ENCODE results near the gene ICAM1. TPM values are rescaled to one million over a fixed set of nuclear protein-coding genes. Genes with fewer than 3 reads are reported as not detected.

Gene ICAM1
- total RNA-seq, 1 experiment from 2014 or later, result 75.1 TPM

- DNase-seq (ENCODE audit: low read depth), result no peak
Observed at GRCh38 chr19:10321417-10321797, 50.5 kb downstream of the ICAM1 start.

- DNase-seq (ENCODE audit: low read depth), result no peak
Observed at GRCh38 chr19:10321874-10322835, 51.2 kb downstream of the ICAM1 start.

- DNase-seq (ENCODE audit: low read depth), result no peak
Observed at GRCh38 chr19:10325732-10326131, 54.8 kb downstream of the ICAM1 start.

- DNase-seq (ENCODE audit: low read depth), result no peak
Observed at GRCh38 chr19:10327793-10328192, 56.9 kb downstream of the ICAM1 start.

GRCh38 chr19:10328558-10329429 is 57.9 kb downstream of the ICAM1 start:
- DNase-seq (ENCODE audit: low read depth), result no peak

DNA sequence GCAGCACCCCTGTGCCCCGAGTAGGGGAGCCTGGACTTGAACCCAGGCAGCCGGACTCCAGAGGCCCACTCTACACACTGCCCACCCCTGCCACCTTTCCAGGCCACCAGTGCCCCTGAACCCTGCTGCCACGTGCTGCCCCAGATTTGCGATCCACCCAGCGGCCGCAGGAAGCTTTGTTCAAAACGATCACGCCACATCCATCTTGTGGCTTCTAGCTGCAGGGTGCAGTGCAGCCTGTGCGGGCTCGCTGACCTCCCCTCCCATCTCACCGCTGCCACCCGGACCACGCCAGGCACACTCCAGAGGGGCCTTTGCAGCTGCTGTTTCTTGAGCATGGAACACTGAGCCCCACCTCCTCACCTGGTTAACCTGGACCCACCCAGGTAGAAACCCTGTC is 58.6 kb downstream of the ICAM1 start:
- no peak for DNase-seq (ENCODE audit: low read depth)

DNA sequence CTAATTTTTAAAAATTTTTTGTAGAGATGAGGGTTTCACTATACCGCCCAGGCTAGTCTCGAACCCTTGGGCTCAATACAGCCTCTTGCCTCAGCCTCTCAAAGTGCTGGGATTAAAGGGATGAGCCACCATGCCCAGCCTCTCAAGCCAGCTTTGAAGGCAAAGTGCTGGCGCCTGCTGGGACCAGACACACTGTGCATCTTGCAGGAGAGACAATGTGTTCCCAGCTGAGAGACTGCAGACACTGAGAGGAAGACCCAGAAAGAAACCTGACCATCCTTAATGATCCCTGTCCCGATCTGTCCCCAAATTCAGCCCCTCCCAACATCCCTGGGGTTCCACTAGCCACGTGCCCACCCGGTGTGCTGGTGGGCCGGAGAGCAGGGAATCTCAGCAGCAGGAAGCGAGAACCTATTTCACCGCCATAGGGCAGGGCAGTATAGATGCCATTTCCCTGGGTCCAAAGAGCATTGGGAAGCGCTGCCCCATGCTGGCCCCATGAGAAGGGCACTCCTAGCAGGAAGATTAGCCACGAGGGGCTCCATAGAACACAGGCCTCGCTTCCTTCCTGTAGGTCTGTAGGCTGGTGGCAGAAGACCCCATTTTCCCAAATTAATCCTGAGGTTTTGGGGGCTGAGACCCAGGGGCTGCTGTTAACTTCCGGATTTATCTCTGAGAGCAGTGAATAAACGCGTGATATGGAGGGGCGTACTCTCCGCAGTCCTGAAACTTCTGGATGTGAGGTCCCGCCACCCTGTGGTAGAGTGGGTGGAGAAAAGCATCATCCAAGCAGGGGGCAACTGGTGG is 61.4 kb downstream of the ICAM1 start:
- peak; percentile 12 for DNase-seq (ENCODE audit: low read depth)

GRCh38 chr19:10332965-10333757 is 62.2 kb downstream of the ICAM1 start, which contains the start of gene RAVER1:
Gene RAVER1 (minus strand): TSS chr19:10333529. CDS start chr19:10333507, 22 bp downstream.
- DNase-seq (ENCODE audit: low read depth), result peak; percentile 96

GRCh38 chr19:10333758-10334587 is 63.1 kb downstream of the ICAM1 start:
- no peak for DNase-seq (ENCODE audit: low read depth)

DNA sequence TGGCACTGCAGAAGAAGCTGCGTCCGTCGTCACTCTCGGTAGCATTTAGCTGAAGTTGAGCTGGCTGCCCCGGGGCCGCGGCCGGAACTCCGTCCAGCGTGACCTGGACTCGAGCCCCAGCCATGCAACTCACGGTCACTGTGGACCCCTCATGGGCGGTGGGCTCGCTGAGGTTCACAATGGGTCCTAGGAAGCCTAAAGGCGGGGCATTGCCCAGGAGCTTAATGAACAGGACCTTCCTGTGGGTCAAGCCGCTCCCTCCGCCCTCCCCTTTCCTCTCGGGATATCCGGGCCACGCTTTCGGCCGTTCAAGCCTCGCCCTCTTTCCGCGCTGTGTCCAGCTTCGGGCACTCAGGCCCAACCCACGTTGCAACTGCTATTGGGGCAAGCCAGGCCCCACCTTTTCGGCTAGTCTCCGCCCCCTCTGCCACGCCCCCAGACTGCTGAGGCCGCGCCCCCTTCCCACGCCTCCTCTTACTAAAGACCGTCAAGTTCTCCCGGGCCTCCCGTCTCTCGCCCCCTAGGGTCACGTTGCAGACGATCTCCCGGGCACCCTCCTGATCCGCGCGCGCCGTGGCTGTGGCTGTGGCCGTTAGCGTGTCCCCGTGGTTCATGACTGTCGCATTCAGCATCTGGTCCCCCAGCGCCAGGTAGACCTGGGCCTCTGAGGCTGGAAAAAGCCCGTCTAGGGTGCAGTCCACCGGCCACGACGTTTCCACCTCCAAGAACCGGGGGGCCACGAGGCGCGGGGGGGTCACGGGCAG is 63.9 kb downstream of the ICAM1 start:
- DNase-seq (ENCODE audit: low read depth), result peak; percentile 96

GRCh38 chr19:10335352-10335985 is 64.5 kb downstream of the ICAM1 start:
- DNase-seq (ENCODE audit: low read depth), result no peak

Other genes starting within 250 kb of the ICAM1 start
- gene SHFL, start 184.8 kb upstream of the ICAM1 start, total RNA-seq (2014; rRNA removed; shearing (Covaris generic)), result 15.6 and 21.9 TPM in 2 replicates
- 0.98 TPM in 1 of 2 replicates, not detected in the other for gene ANGPTL6, start 168.4 kb upstream of the ICAM1 start, total RNA-seq (2014; rRNA removed; shearing (Covaris generic))
- 17.8 and 19.3 TPM in 2 replicates for gene PPAN, start 164.8 kb upstream of the ICAM1 start, total RNA-seq (2014; rRNA removed; shearing (Covaris generic))
- gene P2RY11, start 159.4 kb upstream of the ICAM1 start, total RNA-seq (2014; rRNA removed; shearing (Covaris generic)), result 1.1 and 1.2 TPM in 2 replicates
- gene EIF3G, start 151.2 kb upstream of the ICAM1 start, total RNA-seq (2014; rRNA removed; shearing (Covaris generic)), result 264 and 284 TPM in 2 replicates
- 100 and 108 TPM in 2 replicates for gene DNMT1, start 76.2 kb upstream of the ICAM1 start, total RNA-seq (2014; rRNA removed; shearing (Covaris generic))
- gene S1PR2, start 39.8 kb upstream of the ICAM1 start, total RNA-seq (2014; rRNA removed; shearing (Covaris generic)), result 4.7 and 4.9 TPM in 2 replicates
- gene MRPL4, start 18.9 kb upstream of the ICAM1 start, total RNA-seq (2014; rRNA removed; shearing (Covaris generic)), result 57.6 and 71.7 TPM in 2 replicates
- gene ICAM4, start 15.8 kb downstream of the ICAM1 start, total RNA-seq (2014; rRNA removed; shearing (Covaris generic)), result 0.24 and 0.39 TPM in 2 replicates
- 12.0 and 15.8 TPM in 2 replicates for gene ICAM5, start 18.8 kb downstream of the ICAM1 start, total RNA-seq (2014; rRNA removed; shearing (Covaris generic))
- 0.88 and 1.2 TPM in 2 replicates for gene ZGLP1, start 38.7 kb downstream of the ICAM1 start, total RNA-seq (2014; rRNA removed; shearing (Covaris generic))
- gene FDX2, start 44.9 kb downstream of the ICAM1 start, total RNA-seq (2014; rRNA removed; shearing (Covaris generic)), result 33.0 and 50.1 TPM in 2 replicates
- 9.0 and 11.8 TPM in 2 replicates for gene RAVER1, start 62.4 kb downstream of the ICAM1 start, total RNA-seq (2014; rRNA removed; shearing (Covaris generic))
- 16.8 and 21.5 TPM in 2 replicates for gene ICAM3, start 68.5 kb downstream of the ICAM1 start, total RNA-seq (2014; rRNA removed; shearing (Covaris generic))
- 44.6 and 56.8 TPM in 2 replicates for gene TYK2, start 109.5 kb downstream of the ICAM1 start, total RNA-seq (2014; rRNA removed; shearing (Covaris generic))
- 89.3 and 107 TPM in 2 replicates for gene CDC37, start 132.4 kb downstream of the ICAM1 start, total RNA-seq (2014; rRNA removed; shearing (Covaris generic))
- 1.3 and 2.0 TPM in 2 replicates for gene PDE4A, start 149.4 kb downstream of the ICAM1 start, total RNA-seq (2014; rRNA removed; shearing (Covaris generic))
- gene KEAP1, start 232.2 kb downstream of the ICAM1 start, total RNA-seq (2014; rRNA removed; shearing (Covaris generic)), result 46.1 and 62.7 TPM in 2 replicates
- gene S1PR5, start 246.3 kb downstream of the ICAM1 start, total RNA-seq (2014; rRNA removed; shearing (Covaris generic)), result 0.29 TPM in 1 of 2 replicates, not detected in the other